Liver (tissue), 9 donors: ENCODE data around the gene SH2D2A. TPM values are rescaled to one million over a fixed set of nuclear protein-coding genes. Genes with fewer than 3 reads are reported as not detected.

Experiments
- DNase-seq: peaks from one replicate; pipeline ENCODE4 v3.0.0-alpha.2; 2017; ENCODE audit warnings: low spot score
- H3K27ac ChIP-seq, 2 donors: one replicate each; pipeline ENCODE4 v1.7.0; 2013; ENCODE audit warnings: inconsistent platforms in 2 of 2, low read length in 2 of 2, control low read depth in 1 of 2, low read depth in 1 of 2, mild to moderate bottlenecking in 1 of 2
- H3K27me3 ChIP-seq, 4 donors: one replicate each; pipeline versions ENCODE4 v1.6.1 to v1.7.0; 2013; ENCODE audit warnings: low read length in 3 of 4, inconsistent platforms in 1 of 4, mild to moderate bottlenecking in 1 of 4, moderate library complexity in 1 of 4; ENCODE audit not compliant: control insufficient read depth in 4 of 4, insufficient read depth in 4 of 4
- H3K36me3 ChIP-seq, 4 donors: one replicate each; pipeline versions ENCODE4 v1.6.1 to v1.7.0; 2013; ENCODE audit warnings: low read length in 3 of 4, mild to moderate bottlenecking in 3 of 4, low read depth in 1 of 4, moderate library complexity in 1 of 4; ENCODE audit not compliant: control insufficient read depth in 4 of 4, insufficient read depth in 3 of 4
- H3K4me1 ChIP-seq, 4 donors: one replicate each; pipeline versions ENCODE4 v1.6.1 to v1.7.0; 2013; ENCODE audit warnings: low read length in 3 of 4, mild to moderate bottlenecking in 3 of 4, moderate library complexity in 1 of 4; ENCODE audit not compliant: control insufficient read depth in 4 of 4, insufficient read depth in 4 of 4
- H3K4me3 ChIP-seq, 3 donors: one replicate each; pipeline versions ENCODE4 v1.6.1 to v1.7.0; 2013; ENCODE audit warnings: low read length in 3 of 3, control low read depth in 1 of 3, low read depth in 1 of 3, mild to moderate bottlenecking in 1 of 3
- H3K9ac ChIP-seq, 2 donors: one replicate each; pipeline ENCODE4 v1.7.0; 2013; ENCODE audit warnings: low read length in 2 of 2, mild to moderate bottlenecking in 2 of 2, moderate library complexity in 2 of 2, control low read depth in 1 of 2, low read depth in 1 of 2
- H3K9me3 ChIP-seq, 4 donors: one replicate each; pipeline versions ENCODE4 v1.6.1 to v1.7.0; 2013; ENCODE audit warnings: low read length in 3 of 4; ENCODE audit not compliant: control insufficient read depth in 4 of 4
- ATF3 ChIP-seq: IDR thresholded peaks from 2 replicates; pipeline ENCODE4 v1.6.1; 2016; ENCODE audit warnings: antibody characterized with exemption
- CTCF ChIP-seq: fragments of 150-350 bp; IDR thresholded peaks from 2 replicates; pipeline ENCODE4 v1.5.1; 2017; ENCODE audit warnings: improper control_type of control experiment, low read depth, low read length; ENCODE audit not compliant: missing input control
- EGR1 ChIP-seq, 2 donors: IDR thresholded peaks; 2 replicates each; pipeline ENCODE4 v1.6.1; 2016 to 2018; ENCODE audit warnings: antibody characterized with exemption in 2 of 2, low read depth in 2 of 2
- FOXA2 ChIP-seq: IDR thresholded peaks from 2 replicates; pipeline ENCODE4 v1.6.1; 2016; ENCODE audit warnings: antibody characterized with exemption
- GABPA ChIP-seq, 2 donors: IDR thresholded peaks in 1 of 2; conservative IDR thresholded peaks in 1 of 2; 2 replicates each; pipeline ENCODE4 v1.6.1; 2016; ENCODE audit warnings: antibody characterized with exemption in 2 of 2, mild to moderate bottlenecking in 1 of 2, moderate library complexity in 1 of 2
- HNF4A ChIP-seq, 2 donors: conservative IDR thresholded peaks; 2 replicates each; pipeline ENCODE4 v1.6.1; 2016; ENCODE audit warnings: antibody characterized with exemption in 2 of 2, mild to moderate bottlenecking in 2 of 2
- MAX ChIP-seq: IDR thresholded peaks from 2 replicates; pipeline ENCODE4 v1.6.1; 2016; ENCODE audit warnings: antibody characterized with exemption
- NR2F2 ChIP-seq: IDR thresholded peaks from 2 replicates; pipeline ENCODE4 v1.6.1; 2016; ENCODE audit warnings: antibody characterized with exemption
- RAD21 ChIP-seq, 2 donors: IDR thresholded peaks; 2 replicates each; pipeline ENCODE4 v1.6.1; 2016; ENCODE audit warnings: antibody characterized with exemption in 2 of 2, mild to moderate bottlenecking in 2 of 2
- RXRA ChIP-seq, 2 donors: IDR thresholded peaks; 2 replicates each; pipeline ENCODE4 v1.6.1; 2017 to 2018; ENCODE audit warnings: antibody characterized with exemption in 2 of 2, mild to moderate bottlenecking in 1 of 2
- SP1 ChIP-seq: IDR thresholded peaks from 2 replicates; pipeline ENCODE4 v1.6.1; 2018; ENCODE audit warnings: antibody characterized with exemption, mild to moderate bottlenecking
- TAF1 ChIP-seq: conservative IDR thresholded peaks from 2 replicates; pipeline ENCODE4 v1.6.1; 2016; ENCODE audit warnings: antibody characterized with exemption, mild to moderate bottlenecking
- ZBTB33 ChIP-seq: IDR thresholded peaks from 2 replicates; pipeline ENCODE4 v1.6.1; 2016; ENCODE audit warnings: antibody characterized with exemption
- whole genome bisulfite sequencing: extraction: QIAGEN DNeasy Blood & Tissue Kit; methylation state at CpG from one replicate; pipeline ENCODE4 v1.1.7; 2013; 5-methylcytosine and 5-hydroxymethylcytosine counted together
- polyA plus RNA-seq, 2 donors: library from polyadenylated mRNA; stranded (reverse) in 1 of 2; unstranded in 1 of 2; fragments of 200-250 nt in 1 of 2; fragments of >200 nt in 1 of 2; fragmentation: Nextera tagmentation in 1 of 2; extraction: Ambion mirVana in 1 of 2; gene quantifications; one replicate each; pipeline versions ENCODE4 v1.2.1 to v1.2.3, GENCODE V29; 2013 to 2015
- total RNA-seq, 2 donors: library from RNA; depleted of rRNA; stranded (reverse); fragments of >200 nt; gene quantifications; one replicate each; pipeline ENCODE4 v1.2.3, GENCODE V29; 2014
- donor health status: healthy.
- donor health status: healthy.
- donor health status: healthy.
- donor health status: healthy.
- donor health status: healthy.

SH2D2A gene
- total and polyA plus RNA-seq, 4 donors, result 0.14 to 0.38 (median 0.24) TPM

GRCh38 chr1:156813750-156814570 is 2.7 kb downstream of the SH2D2A start:
- Histone ChIP-seq H3K9ac (no peak overlapping the region), H3K27ac (peak overlapping the region; percentile 74 to 84), H3K4me3 (peak overlapping the region in 2 of 3 donors; percentile 20 to 32), H3K36me3 (no peaks in the 10 kb centered on the region), H3K4me1 (peaks cover 3 to 8% (median 6%) of the 10 kb centered on the region in 4 donors), H3K9me3 (no peaks in the 10 kb centered on the region), H3K27me3 (no peaks in the 10 kb centered on the region)
- TF ChIP-seq CTCF, result peak; percentile 30
- TF ChIP-seq RAD21 (IDR thresholded peaks at IDR 0.05), result peak in 1 of 2 donors; percentile 42
- no peak for TF ChIP-seq ZBTB33
- WGBS, result 14% methylated on average over 60 of the region's 60 CpGs
- DNase-seq, result peak; percentile 41

- TF ChIP-seq FOXA2 (no peak), TAF1 (no peak), GABPA (IDR thresholded peaks at IDR 0.05 in 1 of 2, conservative IDR thresholded peaks at IDR 0.05 in 1 of 2) (no peak), RXRA (IDR thresholded peaks at IDR 0.05) (no peak)
- Histone ChIP-seq H3K36me3 (no peaks in the 10 kb centered on the region), H3K9me3 (no peaks in the 10 kb centered on the region), H3K4me1 (peaks cover 3 to 8% (median 6%) of the 10 kb centered on the region in 4 donors), H3K27me3 (no peaks in the 10 kb centered on the region), H3K27ac (no peak overlapping the region), H3K9ac (no peak overlapping the region), H3K4me3 (peak overlapping the region in 1 of 3 donors; percentile 32)
- 49% methylated on average over 10 of the region's 10 CpGs for WGBS
- DNase-seq, result no peak
These were observed 3.4 kb downstream of the SH2D2A start for GRCh38 chr1:156813298-156813697.

- Histone ChIP-seq H3K4me3 (no peak overlapping the region), H3K4me1 (peaks cover 3 to 8% (median 6%) of the 10 kb centered on the region in 4 donors), H3K36me3 (no peaks in the 10 kb centered on the region), H3K9me3 (no peaks in the 10 kb centered on the region), H3K9ac (no peak overlapping the region), H3K27me3 (no peaks in the 10 kb centered on the region), H3K27ac (no peak overlapping the region)
- DNase-seq, result no peak
- WGBS, result 96% methylated on average over 10 of the region's 10 CpGs
- TF ChIP-seq ATF3, result no peak
- TF ChIP-seq NR2F2, result no peak
- TF ChIP-seq SP1, result no peak
- TF ChIP-seq CTCF, result no peak
- no peak for TF ChIP-seq EGR1 (IDR thresholded peaks at IDR 0.05; ENCODE audit: low read depth in 2 of 2)
- no peak for TF ChIP-seq FOXA2
- no peak for TF ChIP-seq MAX
- TF ChIP-seq HNF4A (conservative IDR thresholded peaks at IDR 0.05), result no peak
These were observed 4.2 kb downstream of the SH2D2A start for GRCh38 chr1:156812293-156812990.
